HT1080 (cell line): Measurements from ENCODE around the gene VEPH1. TPM values are rescaled to one million over a fixed set of nuclear protein-coding genes. Genes with fewer than 3 reads are reported as not detected.

Experiments used
- DNase-seq: peaks from one replicate; pipeline ENCODE4 v3.0.0-alpha.2; 2015; ENCODE audit warnings: low read depth
- total RNA-seq: library from RNA; depleted of rRNA; stranded (reverse); fragments of >200 nt; shearing (Covaris generic); gene quantifications from 2 replicates; pipeline ENCODE4 v1.2.3, GENCODE V29; 2014

The VEPH1 gene
- total RNA-seq, 1 experiment from 2014 or later: 91.1 TPM

DNA sequence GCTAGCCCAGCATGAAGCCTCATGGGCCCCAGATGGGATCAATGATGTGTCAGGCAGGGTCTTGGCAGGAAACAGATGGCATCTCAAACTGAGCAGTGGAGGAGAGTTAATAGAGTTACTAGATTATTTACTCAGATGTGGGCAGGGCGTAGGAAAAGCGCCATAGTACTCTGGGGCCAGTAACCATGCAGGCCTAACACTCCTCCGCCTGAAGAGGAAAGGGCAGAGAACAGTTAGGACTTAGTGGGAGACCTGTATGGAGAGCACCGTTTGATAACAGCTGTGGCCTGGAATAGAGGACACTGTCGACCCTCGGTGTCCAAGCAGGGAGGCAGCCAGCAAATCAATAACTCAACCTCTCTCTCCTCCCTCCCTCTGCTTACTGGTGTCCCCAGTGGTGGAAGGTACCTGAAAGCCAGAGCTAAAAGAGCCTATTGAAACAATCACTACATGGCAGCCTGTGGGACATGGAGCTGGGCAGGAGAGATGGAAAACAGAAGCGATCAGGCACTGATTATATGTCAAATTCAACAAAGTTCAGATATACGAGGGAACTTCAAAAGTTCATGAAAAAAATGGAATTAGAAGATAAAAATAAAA, 231.8 kb downstream of the VEPH1 start:
- no peak for DNase-seq

DNA sequence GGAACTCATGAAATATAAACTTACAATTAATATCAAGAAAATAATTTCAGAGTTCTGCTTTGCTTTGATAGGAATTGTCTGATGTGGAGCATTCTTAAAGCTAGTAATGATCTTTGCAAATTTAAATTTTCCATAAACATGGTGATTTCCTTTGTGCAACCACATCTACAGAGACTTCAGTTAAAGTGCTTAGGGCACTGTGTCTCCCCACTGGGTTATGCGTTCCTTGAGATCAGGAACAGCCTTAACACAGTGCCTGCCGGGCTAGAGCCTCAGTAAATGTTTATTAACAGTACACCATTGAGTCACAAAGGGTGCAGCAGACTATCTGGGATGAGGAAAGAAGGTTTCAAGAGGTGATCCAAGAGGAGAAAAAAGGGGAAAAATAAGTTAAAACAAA, 235.2 kb downstream of the VEPH1 start:
- DNase-seq: no peak

DNA sequence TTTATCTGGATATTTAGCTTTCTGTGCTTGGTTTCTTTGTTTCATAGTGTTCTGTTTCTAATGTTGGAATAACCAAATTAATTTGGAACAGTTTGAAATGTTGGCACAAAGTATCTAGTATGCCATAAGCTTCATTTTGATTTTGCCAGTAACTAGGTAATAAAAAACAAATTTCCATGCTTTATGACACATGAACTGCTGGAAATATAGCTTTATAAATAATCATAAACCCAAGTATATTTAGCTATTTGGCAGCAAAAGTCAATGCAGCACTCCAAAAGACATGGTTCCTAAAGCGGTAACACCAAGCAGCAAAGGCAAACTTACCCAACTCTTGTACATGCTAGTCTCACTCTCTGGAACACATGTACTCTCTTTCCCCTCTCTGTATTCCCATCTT, 237.3 kb downstream of the VEPH1 start:
- no peak for DNase-seq

GRCh38 chr3:157263027-157263426, 240.2 kb downstream of the VEPH1 start:
- no peak for DNase-seq

- no peak for DNase-seq
These were observed 242.2 kb downstream of the VEPH1 start for GRCh38 chr3:157261000-157261399.

DNA sequence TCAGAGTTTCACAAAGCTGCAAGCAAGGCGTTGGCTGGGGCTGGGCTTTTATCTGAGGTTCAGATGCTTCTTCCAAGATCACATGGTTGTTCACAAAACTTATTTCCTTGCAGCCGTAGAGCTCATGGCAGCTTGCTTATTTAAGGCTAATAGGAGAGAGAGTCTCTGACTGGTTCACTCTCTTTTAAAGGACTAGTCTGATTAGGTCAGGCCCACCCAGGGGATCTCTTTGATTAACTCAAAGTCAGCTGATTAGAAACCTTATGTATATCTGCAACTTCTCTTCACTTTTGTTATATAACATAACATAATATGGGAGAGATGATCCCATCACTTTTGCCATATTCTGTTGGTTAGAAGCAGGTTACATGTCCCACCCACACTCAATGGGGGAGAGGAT, 243.4 kb downstream of the VEPH1 start:
- no peak for DNase-seq

GRCh38 chr3:157257101-157257500, 246.1 kb downstream of the VEPH1 start:
- DNase-seq: no peak

- no peak for DNase-seq
These were observed 247.4 kb downstream of the VEPH1 start for GRCh38 chr3:157255797-157256196.

GRCh38 chr3:157251685-157252084, 251.5 kb downstream of the VEPH1 start:
- DNase-seq: no peak

GRCh38 chr3:157249606-157250005, 253.6 kb downstream of the VEPH1 start:
- DNase-seq: no peak

- peak; percentile 97 for DNase-seq
These were observed 254.4 kb downstream of the VEPH1 start for GRCh38 chr3:157248590-157249422.

- DNase-seq: no peak
These were observed 255.8 kb downstream of the VEPH1 start for GRCh38 chr3:157247391-157247790.

GRCh38 chr3:157242836-157243235, 260.4 kb downstream of the VEPH1 start:
- DNase-seq: no peak

- DNase-seq: no peak
These were observed 261.6 kb downstream of the VEPH1 start for GRCh38 chr3:157241599-157241998.

GRCh38 chr3:157240408-157240807, 262.8 kb downstream of the VEPH1 start:
- DNase-seq: no peak

GRCh38 chr3:157239082-157239704, 264.0 kb downstream of the VEPH1 start:
- peak; percentile 73 for DNase-seq

GRCh38 chr3:157238457-157238856, 264.8 kb downstream of the VEPH1 start:
- no peak for DNase-seq

DNA sequence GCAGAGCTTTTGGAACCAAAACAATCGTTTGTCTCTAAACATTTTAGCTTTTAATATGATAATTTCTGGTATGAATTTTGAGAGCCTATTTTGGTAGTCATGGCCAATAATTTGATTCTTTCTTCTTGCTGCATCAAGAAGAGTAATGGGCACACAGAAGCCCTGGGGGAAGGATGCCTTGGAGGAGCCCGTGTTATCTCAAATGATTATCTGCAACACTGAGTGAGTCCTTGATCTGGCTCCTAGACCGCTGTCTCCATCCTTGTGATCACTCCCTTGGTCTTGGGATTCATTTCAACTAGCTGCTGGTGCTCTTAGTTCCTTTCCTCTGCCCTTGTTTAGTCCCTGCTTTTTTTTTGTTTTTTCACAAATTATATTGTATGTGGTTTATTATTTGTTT, 265.3 kb downstream of the VEPH1 start:
- no peak for DNase-seq

DNA sequence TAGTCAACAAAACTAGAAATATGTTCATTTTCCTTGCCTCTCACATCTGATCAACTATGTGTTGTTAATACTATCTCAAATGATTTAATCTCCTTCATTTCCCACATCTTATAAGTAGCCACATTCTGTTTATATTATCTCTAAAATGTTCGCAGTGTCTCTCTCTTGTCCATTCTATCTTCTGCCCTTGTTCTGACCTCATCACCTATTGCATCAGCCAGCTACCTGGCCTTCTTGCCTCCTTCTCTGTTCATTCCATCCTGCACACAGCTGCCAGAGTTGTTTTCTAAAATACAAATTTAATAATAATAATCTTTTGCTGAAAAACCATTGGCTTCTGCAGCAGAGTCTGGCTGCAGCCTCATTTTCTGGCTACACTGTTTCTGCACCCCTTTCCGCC, 267.9 kb downstream of the VEPH1 start:
- no peak for DNase-seq

GRCh38 chr3:157233923-157234322, 269.3 kb downstream of the VEPH1 start:
- DNase-seq: no peak

DNA sequence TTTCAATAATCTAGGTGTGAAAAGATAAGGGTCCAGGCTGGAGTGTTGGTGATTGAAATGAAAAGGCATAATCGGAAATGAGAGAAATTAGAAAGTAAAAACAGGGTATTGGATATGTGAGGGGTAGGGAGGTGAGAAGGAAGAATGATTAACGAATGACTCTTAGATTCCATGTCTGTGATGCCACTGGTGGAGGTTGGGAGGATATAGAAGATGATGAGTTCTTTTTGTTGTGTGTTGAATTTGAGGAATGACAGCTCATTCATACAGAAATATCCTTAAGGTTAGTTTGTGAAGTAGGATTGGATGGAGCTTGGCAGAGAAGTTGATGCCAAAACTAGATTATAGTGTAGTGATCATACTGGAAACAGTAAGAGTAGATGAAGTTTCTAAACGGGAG, 271.1 kb downstream of the VEPH1 start:
- DNase-seq: peak; percentile 44

DNA sequence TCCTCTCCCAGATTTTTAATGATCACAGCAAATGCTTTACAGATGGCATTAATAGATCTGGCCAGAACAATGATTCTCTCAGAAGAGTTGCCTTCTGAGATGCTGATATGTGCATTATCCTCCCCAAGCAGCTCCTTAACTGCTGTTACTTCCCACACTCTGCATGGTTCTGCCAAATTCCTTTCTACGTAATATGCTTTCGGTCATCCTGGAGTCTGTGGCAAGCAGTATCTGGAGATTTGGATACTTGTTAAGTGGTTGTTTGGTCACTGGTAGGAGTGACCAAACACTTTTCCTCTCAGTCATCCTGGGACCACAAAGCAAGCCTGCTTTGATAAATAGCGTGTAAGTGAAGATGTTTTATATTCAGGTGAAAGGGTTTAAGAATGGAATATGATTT, 272.1 kb downstream of the VEPH1 start:
- DNase-seq: no peak
